GM19035 (cell line): ENCODE results near the gene CCDC154.

Source experiments
- ATAC-seq: cut with Tn5 transposase; IDR thresholded peaks from one replicate; pipeline ENCODE4 v1.9.1; 2021; ENCODE audit not compliant: unreplicated experiment

CCDC154 gene

GRCh38 chr16:1425616-1426370, 18.6 kb downstream of the CCDC154 start:
- ATAC-seq = no peak

DNA sequence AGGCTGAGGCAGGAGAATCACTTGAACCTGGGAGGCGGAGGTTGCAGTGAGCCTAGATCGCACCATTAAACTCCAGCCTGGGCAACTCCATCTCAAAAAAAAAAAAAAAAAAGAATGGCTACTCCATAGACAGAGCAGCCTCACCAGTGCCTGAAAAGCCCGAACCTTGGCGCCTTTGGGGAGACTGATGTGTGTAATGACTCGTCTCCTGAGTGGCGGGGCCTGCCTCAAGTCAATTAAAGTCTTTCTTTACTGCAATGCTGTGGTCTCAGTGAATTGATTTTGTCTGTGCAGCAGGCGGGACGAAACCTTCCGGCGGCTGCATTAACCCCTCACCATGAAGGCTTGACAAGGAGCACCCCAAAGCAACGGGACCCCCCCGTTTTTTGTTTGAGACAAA, 20.3 kb downstream of the CCDC154 start:
- ATAC-seq = no peak

- ATAC-seq = no peak
These were observed 22.3 kb downstream of the CCDC154 start for GRCh38 chr16:1422076-1422475.

- peak; percentile 10 for ATAC-seq
These were observed 24.2 kb downstream of the CCDC154 start for GRCh38 chr16:1420111-1420539.

GRCh38 chr16:1416521-1416941, 27.8 kb downstream of the CCDC154 start:
- ATAC-seq = no peak

DNA sequence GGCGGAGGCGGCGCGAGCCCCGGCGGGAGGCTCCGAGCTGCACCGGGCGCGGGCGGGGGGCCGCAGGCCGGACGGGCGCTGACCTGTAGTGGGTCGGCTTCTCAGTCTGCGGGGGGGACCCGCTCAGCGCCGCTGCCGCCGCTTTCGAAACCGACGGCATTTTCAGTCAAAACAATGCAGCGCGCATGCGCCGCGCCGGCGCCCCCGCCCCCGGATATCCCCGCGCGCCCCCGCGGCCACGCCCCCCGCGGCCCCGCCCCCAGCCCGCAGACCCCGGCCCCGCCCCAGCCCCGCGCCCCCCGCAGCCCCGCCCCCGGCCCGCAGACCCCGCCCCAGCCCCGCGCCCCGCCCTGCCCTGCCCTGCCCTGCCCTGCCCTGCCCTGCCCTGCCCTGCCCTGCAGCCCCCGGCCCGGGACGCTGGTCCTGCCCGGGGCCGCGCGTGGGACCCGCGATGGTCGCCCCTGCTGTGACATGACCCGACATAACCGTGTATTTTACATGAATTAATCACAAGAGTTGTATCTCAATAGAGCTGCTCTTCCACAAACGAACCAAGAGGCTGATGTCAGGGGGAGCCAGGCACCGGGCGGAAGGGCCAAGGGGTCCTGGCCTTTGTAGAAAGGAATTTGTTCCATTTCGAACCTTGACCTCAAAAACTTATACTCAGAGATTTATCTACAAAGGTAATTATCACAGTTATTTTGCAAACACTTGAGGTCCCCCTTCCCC, 29.7 kb downstream of the CCDC154 start, which contains the start of gene UNKL:
UNKL (minus strand) TSS at position 173 of the 729 bp plus-strand sequence; CDS start at position 160, 13 bp downstream.
- peak; percentile 61 for ATAC-seq

- peak; percentile 42 for ATAC-seq
These were observed 30.4 kb downstream of the CCDC154 start for GRCh38 chr16:1413684-1414531.

- no peak for ATAC-seq
These were observed 31.5 kb downstream of the CCDC154 start for GRCh38 chr16:1412847-1413246.

DNA sequence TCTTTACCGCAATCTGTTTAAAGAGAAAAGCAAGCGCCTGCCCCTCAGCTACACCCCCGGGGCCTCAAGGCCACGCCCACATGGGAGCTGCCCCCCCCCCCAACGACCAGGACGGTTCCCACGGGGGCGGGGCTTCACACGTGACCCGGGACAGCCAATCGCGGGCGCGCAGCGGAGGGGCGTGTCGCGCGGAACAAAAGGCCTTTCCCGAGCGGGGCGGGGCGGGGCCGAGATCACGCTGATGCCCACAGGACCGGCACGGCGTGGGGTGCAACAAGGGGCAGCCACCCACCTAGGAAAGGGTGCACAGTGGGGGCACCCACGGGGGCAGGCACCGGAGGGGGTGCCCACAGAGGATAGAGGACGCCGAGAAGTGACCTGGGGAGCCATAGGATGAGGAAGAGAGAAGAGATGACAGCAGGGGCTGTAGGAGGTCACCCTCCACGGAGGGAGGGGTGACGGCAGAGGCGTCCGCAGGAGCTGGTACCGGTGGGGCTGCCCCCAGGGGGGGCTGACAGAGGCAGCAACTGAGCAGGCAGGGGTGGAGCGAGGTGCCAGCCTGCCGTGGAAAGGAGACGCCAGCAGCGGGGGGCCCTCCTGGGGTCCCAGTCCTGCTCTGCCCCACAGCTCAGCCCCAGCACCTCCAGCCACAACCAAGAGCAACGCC, 36.1 kb downstream of the CCDC154 start:
- peak; percentile 86 for ATAC-seq

DNA sequence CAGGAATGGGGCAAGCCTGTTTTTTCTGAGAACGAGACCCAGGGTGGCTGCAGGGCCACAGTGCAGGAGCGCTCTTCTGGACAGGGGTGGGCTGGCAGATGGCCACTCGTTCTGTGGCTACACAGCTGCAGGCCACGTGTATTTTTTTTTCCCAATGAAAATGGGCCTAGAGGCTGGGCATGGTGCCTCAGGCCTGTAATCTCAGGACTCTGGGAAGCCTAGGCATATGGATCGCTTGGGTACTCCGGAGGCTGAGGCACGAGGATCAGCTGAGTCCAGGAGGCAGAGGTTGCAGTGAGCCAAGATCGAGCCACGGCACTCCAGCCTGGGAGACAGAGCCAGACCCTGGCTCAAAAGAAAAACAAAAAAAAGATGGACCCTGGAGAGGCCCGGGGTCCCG, 36.6 kb downstream of the CCDC154 start:
- ATAC-seq = no peak

GRCh38 chr16:1403733-1404132, 40.6 kb downstream of the CCDC154 start:
- ATAC-seq = no peak

GRCh38 chr16:1403036-1403435, 41.3 kb downstream of the CCDC154 start:
- no peak for ATAC-seq

- ATAC-seq = no peak
These were observed 42.6 kb downstream of the CCDC154 start for GRCh38 chr16:1401758-1402154.

- no peak for ATAC-seq
These were observed 43.1 kb downstream of the CCDC154 start for GRCh38 chr16:1401061-1401757.

DNA sequence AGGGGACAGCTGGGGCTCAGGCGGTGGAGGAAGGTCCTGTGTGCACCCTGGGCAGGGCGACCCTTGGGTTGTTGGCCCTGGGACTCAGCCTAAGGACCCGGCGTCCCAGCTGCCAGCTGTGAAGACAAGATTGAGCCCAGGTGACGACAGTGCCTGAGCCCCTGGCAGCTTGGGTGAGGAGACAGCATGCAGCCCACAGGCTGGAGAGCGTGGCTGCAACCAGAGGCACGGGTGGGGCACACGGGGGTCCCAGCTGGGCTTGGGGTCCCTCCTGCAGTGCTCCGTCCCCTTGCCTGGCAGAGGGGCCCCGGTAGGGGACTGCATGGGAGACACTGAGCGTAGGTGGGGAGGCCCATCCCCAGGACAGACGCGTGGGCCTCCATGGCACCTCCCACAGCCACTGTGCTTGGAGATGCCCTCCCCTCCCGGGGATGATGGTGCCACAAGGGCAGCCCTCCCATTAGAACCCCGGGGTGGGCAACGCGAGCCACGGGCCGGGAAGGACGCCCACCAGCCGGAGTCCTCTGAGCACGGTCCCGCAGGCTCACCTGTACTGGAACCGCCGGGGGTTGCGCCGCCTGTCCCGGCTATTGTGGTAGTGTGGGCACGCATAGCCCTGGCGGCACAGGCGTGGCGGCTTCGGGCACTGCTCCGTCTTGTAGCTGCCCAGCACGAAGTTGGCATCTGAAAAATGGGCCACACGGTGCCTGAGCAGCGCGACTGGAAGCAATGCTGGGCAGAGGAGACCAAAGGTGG, 45.4 kb downstream of the CCDC154 start:
- no peak for ATAC-seq

- no peak for ATAC-seq
These were observed 46.0 kb downstream of the CCDC154 start for GRCh38 chr16:1398351-1398750.

GRCh38 chr16:1397779-1398178, 46.6 kb downstream of the CCDC154 start:
- no peak for ATAC-seq

DNA sequence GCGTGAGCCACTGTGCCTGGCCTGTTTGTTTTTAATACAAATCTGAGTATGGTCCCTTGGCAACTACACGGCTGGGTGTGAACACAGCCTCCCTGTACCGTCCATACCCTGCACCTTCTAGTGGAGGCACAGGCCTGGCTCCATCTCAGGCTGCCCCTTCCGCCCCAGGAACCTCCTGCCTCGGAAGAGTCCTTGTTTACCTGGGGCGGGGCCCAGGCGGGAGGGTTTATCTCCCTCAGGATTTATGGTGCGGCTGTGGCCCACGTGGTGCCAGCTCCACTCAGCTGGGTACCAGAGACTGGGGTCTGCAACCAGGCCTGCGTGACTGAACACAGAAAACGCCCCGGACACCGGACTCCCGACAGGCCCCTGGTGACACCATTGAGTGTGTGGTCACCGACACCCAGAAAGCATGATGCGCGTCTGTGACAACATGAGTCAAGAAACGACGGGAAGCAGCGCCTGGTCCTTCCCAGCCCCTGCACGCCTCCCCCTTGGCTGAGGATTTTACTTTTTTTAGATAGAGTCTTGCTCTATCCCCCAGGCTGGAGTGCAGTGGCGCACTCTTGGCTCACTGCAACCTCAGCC, 48.8 kb downstream of the CCDC154 start:
- no peak for ATAC-seq

- no peak for ATAC-seq
These were observed 49.9 kb downstream of the CCDC154 start for GRCh38 chr16:1394367-1394951.
